Measurements from ENCODE around the gene STUB1.

Gene STUB1

GRCh38 chr16:667780-668518 is 12.3 kb upstream of the STUB1 start, which contains the start of gene RHOT2:
Gene RHOT2, plus strand, starts transcription at chr16:668132. Its CDS starts 68 bp downstream, at chr16:668200.
- FAIRE-seq, result no peak

- FAIRE-seq, result no peak
These were observed 11.6 kb upstream of the STUB1 start for GRCh38 chr16:668519-669171.

- no peak for FAIRE-seq
These were observed 10.5 kb upstream of the STUB1 start for GRCh38 chr16:669666-670065.

DNA sequence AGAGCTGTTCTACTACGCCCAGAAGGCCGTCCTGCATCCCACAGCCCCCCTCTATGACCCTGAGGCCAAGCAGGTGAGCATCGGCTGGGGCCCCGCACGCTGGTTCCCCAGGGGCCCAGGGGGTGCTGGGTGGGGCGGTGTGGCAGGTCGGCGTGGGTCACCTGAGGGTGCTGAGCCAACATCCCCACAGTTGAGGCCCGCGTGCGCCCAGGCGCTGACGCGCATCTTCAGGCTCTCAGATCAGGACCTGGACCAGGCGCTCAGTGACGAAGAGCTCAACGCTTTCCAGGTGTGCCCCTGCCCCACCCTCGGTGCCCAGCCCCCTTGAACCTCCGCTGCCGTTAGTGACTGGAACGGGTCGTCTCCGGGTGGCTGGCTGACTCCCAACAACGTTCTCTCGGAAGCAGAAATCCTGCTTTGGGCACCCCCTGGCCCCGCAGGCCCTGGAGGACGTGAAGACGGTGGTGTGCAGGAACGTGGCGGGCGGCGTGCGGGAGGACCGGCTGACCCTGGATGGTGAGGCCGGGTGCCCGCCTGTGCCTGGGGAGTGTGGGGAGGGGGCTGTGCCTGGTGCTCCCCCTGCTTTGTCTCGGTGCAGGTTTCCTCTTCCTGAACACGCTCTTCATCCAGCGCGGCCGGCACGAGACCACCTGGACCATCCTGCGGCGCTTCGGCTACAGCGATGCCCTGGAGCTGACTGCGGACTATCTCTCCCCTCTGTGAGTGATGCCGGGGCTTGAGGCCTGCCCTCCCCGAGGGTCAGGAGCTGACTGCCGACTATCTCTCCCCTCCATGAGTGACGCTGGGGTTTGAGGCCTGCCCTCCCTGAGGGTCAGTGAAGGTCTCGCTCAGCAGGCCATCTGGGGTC is 9.5 kb upstream of the STUB1 start:
- FAIRE-seq, result no peak

GRCh38 chr16:671353-672131 is 8.7 kb upstream of the STUB1 start:
- FAIRE-seq, result no peak

- FAIRE-seq, result no peak
These were observed 7.8 kb upstream of the STUB1 start for GRCh38 chr16:672371-672770.

- no peak for FAIRE-seq
These were observed 7.4 kb upstream of the STUB1 start for GRCh38 chr16:672851-673250.

DNA sequence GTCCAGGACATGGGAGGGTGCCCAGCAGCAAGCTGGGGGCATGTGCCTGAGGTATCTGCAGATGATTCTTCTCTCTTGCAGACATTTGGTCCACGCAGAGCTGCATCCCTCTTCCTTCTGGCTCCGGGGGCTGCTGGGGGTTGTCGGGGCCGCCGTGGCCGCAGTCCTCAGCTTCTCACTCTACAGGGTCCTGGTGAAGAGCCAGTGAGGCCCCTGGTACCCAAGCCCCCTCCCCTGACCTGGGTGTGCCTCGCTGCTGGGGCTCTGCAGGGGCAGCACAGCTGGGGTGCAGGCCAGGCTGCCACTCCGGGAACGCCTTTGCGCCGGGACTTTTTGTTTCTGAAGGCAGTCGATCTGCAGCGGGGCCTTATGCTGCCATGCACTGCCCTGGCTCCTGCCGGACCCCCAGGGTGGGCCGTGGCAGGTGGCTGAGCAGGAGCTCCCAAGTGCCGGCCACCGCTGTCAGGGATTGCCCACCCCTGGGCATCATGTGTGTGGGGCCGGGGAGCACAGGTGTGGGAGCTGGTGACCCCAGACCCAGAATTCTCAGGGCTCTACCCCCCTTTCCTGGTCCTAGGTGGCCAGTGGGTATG is 6.7 kb upstream of the STUB1 start:
- no peak for FAIRE-seq

DNA sequence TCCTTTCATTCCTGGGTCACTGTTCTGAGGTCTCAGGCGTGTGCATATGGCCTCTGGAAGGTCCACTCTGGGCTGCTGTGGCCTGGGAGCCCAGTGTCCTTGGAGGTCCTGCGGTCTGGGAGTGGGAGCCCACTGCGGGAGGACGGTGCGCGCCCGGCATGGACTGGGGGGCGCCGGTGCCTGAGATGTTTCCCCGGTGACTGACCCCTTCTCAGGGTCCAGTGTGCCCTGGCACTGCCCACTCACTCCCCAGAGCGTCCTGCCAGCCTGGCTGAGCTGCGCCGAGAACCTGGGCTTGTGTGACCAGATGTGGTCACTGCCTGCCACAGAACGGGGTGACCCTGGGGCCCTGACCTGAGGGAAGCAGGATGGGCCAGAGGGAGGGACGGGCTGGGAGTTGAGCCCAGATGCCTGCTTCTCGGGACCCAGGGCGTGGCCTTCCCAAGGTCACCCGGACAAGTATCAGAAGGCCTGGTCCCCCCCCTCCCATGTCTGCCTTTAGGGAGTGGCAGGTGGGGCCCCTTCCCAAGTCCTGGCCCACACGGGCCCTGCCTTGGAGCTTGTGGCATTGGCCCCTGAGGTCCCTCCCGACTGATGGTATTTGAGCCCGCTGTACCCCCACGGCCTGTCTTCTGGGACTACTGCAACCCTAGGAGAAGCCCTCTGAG is 5.9 kb upstream of the STUB1 start:
- no peak for FAIRE-seq

DNA sequence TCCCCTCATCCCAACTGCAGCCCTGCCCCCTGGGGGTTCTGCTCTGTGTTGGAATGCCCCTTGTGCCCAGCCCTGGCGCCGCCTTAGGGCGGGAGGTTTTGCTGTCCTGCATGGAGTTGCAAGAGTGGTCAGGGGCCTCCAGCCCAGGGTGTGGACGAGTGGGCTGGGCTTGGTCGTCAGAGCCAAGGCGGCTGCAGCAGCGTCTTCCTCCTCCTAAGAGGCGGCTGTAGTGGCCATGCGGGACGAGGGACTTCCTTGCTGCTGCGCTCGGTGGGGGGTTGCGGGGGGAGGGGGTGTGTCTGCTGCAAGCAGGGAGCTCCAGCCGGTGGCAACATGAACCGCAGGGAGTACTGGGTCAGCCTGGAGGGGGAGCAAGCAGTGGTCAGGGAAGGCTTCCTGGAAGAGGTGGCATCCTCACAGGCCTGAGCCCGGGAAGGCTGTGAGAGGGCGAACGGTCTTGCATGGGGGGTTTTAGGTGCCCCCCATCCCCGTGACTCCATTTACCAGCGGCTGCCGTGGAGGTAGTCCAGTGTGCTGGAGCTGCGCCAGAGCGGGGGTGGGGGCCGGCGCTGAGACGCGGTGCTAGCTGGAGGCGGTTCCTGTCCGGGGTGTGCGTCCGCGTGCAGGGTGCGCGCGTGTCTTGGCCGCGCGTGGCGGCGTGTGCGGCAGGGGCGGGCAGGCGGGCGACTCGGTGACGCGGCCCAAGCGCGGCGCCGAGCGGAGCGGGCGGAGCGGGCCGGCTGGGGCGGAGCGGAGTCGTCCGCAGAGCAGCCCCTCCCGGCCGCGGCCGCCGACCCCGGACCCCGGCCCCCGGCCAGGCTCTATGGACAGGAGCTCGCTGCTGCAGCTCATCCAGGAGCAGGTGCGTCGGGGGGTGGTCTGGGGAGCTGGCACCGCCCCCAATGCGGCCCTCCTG is 5.0 kb upstream of the STUB1 start, which contains the start of gene RHBDL1:
Gene RHBDL1, plus strand, starts transcription at position 704 of the 916 bp plus-strand sequence. Its CDS starts 120 bp downstream, at position 824.
- no peak for FAIRE-seq

- FAIRE-seq, result no peak
These were observed 4.2 kb upstream of the STUB1 start for GRCh38 chr16:675884-676564.

- no peak for FAIRE-seq
These were observed 3.7 kb upstream of the STUB1 start for GRCh38 chr16:676565-676902.

DNA sequence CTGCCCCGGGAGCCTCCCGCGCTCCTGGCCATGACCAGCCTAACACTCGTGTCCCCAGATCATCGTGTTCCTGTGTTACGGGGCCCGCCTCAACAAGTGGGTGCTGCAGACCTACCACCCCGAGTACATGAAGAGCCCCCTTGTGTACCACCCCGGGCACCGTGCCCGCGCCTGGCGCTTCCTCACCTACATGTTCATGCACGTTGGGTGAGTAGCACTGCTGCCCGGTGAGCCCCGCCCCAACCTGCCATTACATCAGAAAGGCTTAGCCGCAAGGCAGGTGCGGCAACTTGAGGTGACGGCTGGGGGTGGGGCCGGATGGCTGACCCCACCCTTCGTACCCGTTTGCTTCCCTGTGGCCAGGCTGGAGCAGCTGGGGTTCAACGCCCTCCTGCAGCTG is 3.3 kb upstream of the STUB1 start:
- FAIRE-seq, result no peak

GRCh38 chr16:677316-678190 is 2.7 kb upstream of the STUB1 start:
- no peak for FAIRE-seq

GRCh38 chr16:678209-678857 is 1.9 kb upstream of the STUB1 start:
- FAIRE-seq, result no peak

GRCh38 chr16:678858-679813 is 1.1 kb upstream of the STUB1 start:
- FAIRE-seq, result no peak

- no peak for FAIRE-seq
These were observed 375 bp downstream of the STUB1 start for GRCh38 chr16:680625-680945.

All from TTC549 (cell line).